IPS-18a (cell line): ENCODE measurements around the gene GRID1.
"Not testable (repeated sequence)": the region's sequence is repeated elsewhere in the genome, so short reads cannot be mapped to it uniquely, and the experiment has no call there.

ENCODE experiments used
- H3K27ac ChIP-seq: one replicate; pipeline ENCODE4 v1.5.1; 2013; ENCODE audit warnings: low read length
- H3K27me3 ChIP-seq: one replicate; pipeline ENCODE4 v1.6.1; 2013; ENCODE audit warnings: mild to moderate bottlenecking, low read length; ENCODE audit not compliant: control insufficient read depth, insufficient read depth
- H3K36me3 ChIP-seq: one replicate; pipeline ENCODE4 v1.6.1; 2013; ENCODE audit warnings: low read depth, low read length; ENCODE audit not compliant: control insufficient read depth
- H3K4me1 ChIP-seq: one replicate; pipeline ENCODE4 v1.6.1; 2013; ENCODE audit warnings: low read depth, low read length; ENCODE audit not compliant: control insufficient read depth
- H3K4me3 ChIP-seq: one replicate; pipeline ENCODE4 v1.5.1; 2013; ENCODE audit warnings: low read length
- H3K9ac ChIP-seq: one replicate; pipeline ENCODE4 v1.6.1; 2013; ENCODE audit warnings: mild to moderate bottlenecking, low read length, moderate library complexity
- H3K9me3 ChIP-seq: one replicate; pipeline ENCODE4 v1.6.1; 2013; ENCODE audit warnings: low read depth, low read length; ENCODE audit not compliant: control insufficient read depth

GRID1 gene

GRCh38 chr10:86043236-86043635, 323.4 kb downstream of the GRID1 start:
- no peaks in the 10 kb centered on the region for H3K9me3 ChIP-seq
- no peak overlapping the region for H3K27ac ChIP-seq
- H3K36me3 ChIP-seq, result no peaks in the 10 kb centered on the region
- H3K4me3 ChIP-seq, result no peak overlapping the region
- H3K4me1 ChIP-seq, result no peaks in the 10 kb centered on the region
- no peak overlapping the region for H3K9ac ChIP-seq
- H3K27me3 ChIP-seq, result no peaks in the 10 kb centered on the region

- no peaks in the 10 kb centered on the region for H3K4me1 ChIP-seq
- no peaks in the 10 kb centered on the region for H3K36me3 ChIP-seq
- H3K27me3 ChIP-seq, result no peaks in the 10 kb centered on the region
- H3K27ac ChIP-seq, result no peak overlapping the region
- H3K9me3 ChIP-seq, result no peaks in the 10 kb centered on the region
- no peak overlapping the region for H3K4me3 ChIP-seq
- H3K9ac ChIP-seq, result no peak overlapping the region
Observed at GRCh38 chr10:86042161-86042560, 324.4 kb downstream of the GRID1 start.

GRCh38 chr10:86041116-86041515, 325.5 kb downstream of the GRID1 start:
- Histone ChIP-seq H3K9ac (no peak overlapping the region), H3K36me3 (no peaks in the 10 kb centered on the region), H3K27ac (no peak overlapping the region), H3K4me3 (no peak overlapping the region), H3K4me1 (no peaks in the 10 kb centered on the region), H3K9me3 (no peaks in the 10 kb centered on the region), H3K27me3 (no peaks in the 10 kb centered on the region)

GRCh38 chr10:86038371-86038770, 328.2 kb downstream of the GRID1 start:
- H3K9me3 ChIP-seq, result no peaks in the 10 kb centered on the region
- H3K4me1 ChIP-seq, result no peaks in the 10 kb centered on the region
- no peaks in the 10 kb centered on the region for H3K36me3 ChIP-seq
- H3K27me3 ChIP-seq, result no peaks in the 10 kb centered on the region
- H3K9ac ChIP-seq, result no peak overlapping the region
- no peak overlapping the region for H3K4me3 ChIP-seq
- no peak overlapping the region for H3K27ac ChIP-seq

GRCh38 chr10:86037096-86037495, 329.5 kb downstream of the GRID1 start:
- Histone ChIP-seq H3K27me3 (no peaks in the 10 kb centered on the region), H3K27ac (no peak overlapping the region), H3K4me1 (no peaks in the 10 kb centered on the region), H3K36me3 (no peaks in the 10 kb centered on the region), H3K9ac (no peak overlapping the region), H3K9me3 (no peaks in the 10 kb centered on the region), H3K4me3 (no peak overlapping the region)

GRCh38 chr10:86036544-86036831, 330.1 kb downstream of the GRID1 start:
- Histone ChIP-seq H3K4me3 (no peak overlapping the region), H3K27ac (no peak overlapping the region), H3K9ac (no peak overlapping the region), H3K27me3 (no peaks in the 10 kb centered on the region), H3K9me3 (no peaks in the 10 kb centered on the region), H3K4me1 (no peaks in the 10 kb centered on the region), H3K36me3 (no peaks in the 10 kb centered on the region)

- Histone ChIP-seq H3K9ac (no peak overlapping the region), H3K36me3 (no peaks in the 10 kb centered on the region), H3K4me3 (no peak overlapping the region), H3K9me3 (peaks cover 4% of the 10 kb centered on the region), H3K27me3 (no peaks in the 10 kb centered on the region), H3K4me1 (no peaks in the 10 kb centered on the region), H3K27ac (no peak overlapping the region)
Observed at GRCh38 chr10:86035791-86036543, 330.6 kb downstream of the GRID1 start.

- peaks cover 14% of the 10 kb centered on the region for H3K9me3 ChIP-seq
- H3K27me3 ChIP-seq, result no peaks in the 10 kb centered on the region
- no peak overlapping the region for H3K9ac ChIP-seq
- H3K27ac ChIP-seq, result no peak overlapping the region
- no peaks in the 10 kb centered on the region for H3K36me3 ChIP-seq
- no peaks in the 10 kb centered on the region for H3K4me1 ChIP-seq
- H3K4me3 ChIP-seq, result no peak overlapping the region
Observed at GRCh38 chr10:86034710-86035109, 331.9 kb downstream of the GRID1 start.

GRCh38 chr10:86033581-86033980, 333.0 kb downstream of the GRID1 start:
- no peak overlapping the region for H3K4me3 ChIP-seq
- no peak overlapping the region for H3K27ac ChIP-seq
- peaks cover 20% of the 10 kb centered on the region for H3K9me3 ChIP-seq
- H3K4me1 ChIP-seq, result no peaks in the 10 kb centered on the region
- H3K9ac ChIP-seq, result no peak overlapping the region
- H3K27me3 ChIP-seq, result no peaks in the 10 kb centered on the region
- H3K36me3 ChIP-seq, result no peaks in the 10 kb centered on the region

- H3K27me3 ChIP-seq, H3K4me3 ChIP-seq, H3K9ac ChIP-seq, H3K4me1 ChIP-seq, H3K27ac ChIP-seq, H3K36me3 ChIP-seq: not testable (repeated sequence)
- H3K9me3 ChIP-seq, result peaks cover 20% of the 10 kb centered on the region
Observed at GRCh38 chr10:86032087-86032486, 334.5 kb downstream of the GRID1 start.

GRCh38 chr10:86030312-86030711, 336.3 kb downstream of the GRID1 start:
- no peak overlapping the region for H3K4me3 ChIP-seq
- no peak overlapping the region for H3K9ac ChIP-seq
- no peaks in the 10 kb centered on the region for H3K36me3 ChIP-seq
- H3K27ac ChIP-seq, result no peak overlapping the region
- H3K9me3 ChIP-seq, result peaks cover 20% of the 10 kb centered on the region
- no peaks in the 10 kb centered on the region for H3K27me3 ChIP-seq
- no peaks in the 10 kb centered on the region for H3K4me1 ChIP-seq

GRCh38 chr10:86027346-86027745, 339.2 kb downstream of the GRID1 start:
- Histone ChIP-seq H3K4me3 (no peak overlapping the region), H3K4me1 (no peaks in the 10 kb centered on the region), H3K9me3 (peaks cover 20% of the 10 kb centered on the region), H3K9ac (no peak overlapping the region), H3K36me3 (no peaks in the 10 kb centered on the region), H3K27ac (no peak overlapping the region), H3K27me3 (no peaks in the 10 kb centered on the region)
